GM18505 (cell line): Measurements from ENCODE around the gene ZNF567.
"Not testable (repeated sequence)": the region's sequence is repeated elsewhere in the genome, so short reads cannot be mapped to it uniquely, and the experiment has no call there.

Experiments
- ATAC-seq: cut with Tn5 transposase; IDR thresholded peaks from one replicate; pipeline ENCODE4 v1.9.1; 2021; ENCODE audit not compliant: unreplicated experiment
- POLR2A ChIP-seq: IDR thresholded peaks from 4 replicates; pipeline ENCODE4 v1.6.1; 2011; ENCODE audit warnings: borderline replicate concordance; ENCODE audit not compliant: insufficient read depth, insufficient read length; ENCODE audit errors: extremely low read depth

ZNF567 gene

DNA sequence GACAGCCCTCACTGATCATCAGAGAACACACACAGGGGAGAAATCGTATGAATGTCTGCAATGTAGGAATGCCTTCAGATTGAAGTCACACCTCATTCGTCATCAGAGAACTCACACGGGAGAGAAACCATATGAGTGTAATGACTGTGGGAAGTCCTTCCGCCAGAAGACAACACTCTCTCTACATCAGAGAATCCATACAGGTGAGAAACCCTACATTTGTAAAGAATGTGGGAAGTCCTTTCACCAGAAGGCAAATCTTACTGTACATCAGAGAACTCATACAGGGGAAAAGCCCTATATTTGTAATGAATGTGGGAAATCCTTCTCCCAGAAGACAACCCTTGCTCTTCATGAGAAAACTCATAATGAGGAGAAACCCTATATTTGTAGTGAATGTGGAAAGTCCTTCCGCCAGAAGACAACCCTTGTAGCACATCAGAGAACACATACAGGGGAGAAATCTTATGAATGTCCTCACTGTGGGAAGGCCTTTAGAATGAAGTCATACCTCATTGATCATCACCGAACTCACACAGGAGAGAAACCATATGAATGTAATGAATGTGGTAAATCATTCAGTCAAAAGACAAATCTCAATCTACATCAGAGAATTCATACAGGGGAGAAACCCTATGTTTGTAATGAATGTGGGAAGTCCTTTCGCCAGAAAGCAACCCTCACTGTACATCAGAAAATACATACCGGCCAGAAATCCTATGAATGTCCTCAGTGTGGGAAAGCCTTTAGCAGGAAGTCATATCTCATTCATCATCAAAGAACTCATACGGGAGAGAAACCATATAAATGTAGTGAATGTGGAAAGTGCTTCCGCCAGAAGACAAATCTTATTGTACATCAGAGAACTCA is 32.5 kb downstream of the ZNF567 start:
- no peak for ATAC-seq
- no peak for TF ChIP-seq POLR2A

DNA sequence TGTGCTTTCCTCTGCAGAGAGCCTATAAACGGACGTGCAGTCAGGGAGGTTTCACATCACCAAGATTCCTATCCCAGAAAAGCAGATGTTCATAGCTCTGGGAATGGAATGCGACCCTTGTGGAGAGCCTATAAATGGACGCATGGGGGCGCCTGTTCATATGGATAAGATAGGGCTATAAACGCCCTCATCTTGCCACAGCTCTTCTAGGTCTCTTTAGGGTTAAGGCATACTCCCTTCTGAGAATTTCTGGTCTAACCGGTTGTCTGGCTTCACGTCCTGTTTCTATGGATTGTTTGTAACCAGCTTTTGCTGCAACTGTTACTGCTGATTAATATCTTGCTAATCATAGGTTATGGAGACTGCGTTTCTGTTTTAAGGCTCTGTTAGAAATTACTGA is 48.8 kb downstream of the ZNF567 start:
- ATAC-seq, result not testable (repeated sequence)

DNA sequence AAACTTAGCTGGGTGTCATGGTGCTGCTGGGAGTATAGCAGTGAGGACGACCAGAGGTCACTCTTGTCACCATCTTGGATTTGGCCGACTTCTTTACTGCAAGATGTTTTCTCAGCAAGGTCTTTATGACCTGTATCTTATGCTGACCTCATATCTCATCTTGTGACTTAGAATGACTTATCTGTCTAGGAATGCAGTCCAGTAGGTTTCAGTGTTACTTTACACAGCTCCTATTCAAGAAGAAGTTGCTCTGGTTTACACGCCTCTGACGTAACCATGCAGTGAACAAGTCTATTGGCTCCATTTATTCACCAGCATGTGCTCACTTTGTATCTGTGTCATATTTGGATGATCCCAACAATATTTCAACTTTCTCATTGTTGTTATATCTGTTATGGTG is 58.5 kb downstream of the ZNF567 start:
- no peak for ATAC-seq
- TF ChIP-seq POLR2A, result no peak

DNA sequence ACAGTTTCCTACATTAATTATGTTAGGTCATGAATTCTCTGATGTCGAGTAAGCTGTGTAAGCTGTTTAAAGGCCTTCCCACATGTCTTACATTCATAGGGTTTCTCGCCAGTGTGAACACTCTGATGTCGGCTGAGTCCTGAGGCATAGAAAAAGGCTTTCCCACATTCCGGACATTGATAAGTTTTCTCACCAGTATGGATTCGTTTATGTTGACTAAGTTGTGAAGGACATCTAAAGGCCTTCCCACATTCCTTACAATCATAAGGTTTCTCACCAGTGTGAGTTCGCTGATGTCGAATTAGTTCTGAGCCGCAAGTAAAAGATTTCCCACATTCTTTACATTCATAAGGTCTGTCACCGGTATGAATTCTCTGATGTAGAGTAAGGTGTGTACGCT is 60.3 kb downstream of the ZNF567 start:
- TF ChIP-seq POLR2A, result no peak
- ATAC-seq, result no peak

DNA sequence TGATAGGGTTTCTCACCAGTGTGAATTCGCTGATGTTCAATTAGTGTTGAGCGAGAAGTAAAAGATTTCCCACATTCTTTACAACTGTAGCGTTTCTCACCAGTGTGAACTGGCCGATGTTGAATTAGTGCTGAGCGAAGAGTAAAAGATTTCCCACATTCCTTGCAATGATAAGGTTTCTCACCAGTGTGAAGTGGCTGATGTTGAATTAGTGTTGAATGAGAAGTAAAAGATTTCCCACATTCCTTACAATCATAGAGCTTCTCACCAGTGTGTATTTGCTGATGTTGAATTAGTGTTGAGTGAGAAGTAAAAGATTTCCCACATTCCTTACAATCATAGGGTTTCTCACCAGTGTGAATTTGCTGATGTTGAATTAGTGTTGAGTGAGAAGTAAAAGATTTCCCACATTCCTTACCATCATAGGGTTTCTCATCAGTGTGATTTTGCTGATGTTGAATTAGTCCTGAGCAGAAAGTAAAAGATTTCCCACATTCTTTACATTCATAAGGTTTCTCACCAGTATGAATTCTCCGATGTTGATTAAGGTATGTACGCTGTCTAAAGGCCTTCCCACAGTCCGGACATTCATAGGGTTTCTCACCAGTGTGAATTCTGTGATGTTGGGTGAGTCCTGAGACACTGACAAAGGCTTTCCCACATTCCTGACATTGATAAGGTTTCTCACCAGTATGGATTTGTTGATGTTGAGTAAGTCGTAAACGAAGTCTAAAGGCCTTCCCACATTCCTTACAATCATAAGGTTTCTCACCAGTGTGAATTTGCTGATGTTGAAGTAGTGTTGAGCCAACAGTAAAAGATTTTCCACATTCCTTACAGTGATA is 61.2 kb downstream of the ZNF567 start:
- no peak for TF ChIP-seq POLR2A
- ATAC-seq, result no peak

DNA sequence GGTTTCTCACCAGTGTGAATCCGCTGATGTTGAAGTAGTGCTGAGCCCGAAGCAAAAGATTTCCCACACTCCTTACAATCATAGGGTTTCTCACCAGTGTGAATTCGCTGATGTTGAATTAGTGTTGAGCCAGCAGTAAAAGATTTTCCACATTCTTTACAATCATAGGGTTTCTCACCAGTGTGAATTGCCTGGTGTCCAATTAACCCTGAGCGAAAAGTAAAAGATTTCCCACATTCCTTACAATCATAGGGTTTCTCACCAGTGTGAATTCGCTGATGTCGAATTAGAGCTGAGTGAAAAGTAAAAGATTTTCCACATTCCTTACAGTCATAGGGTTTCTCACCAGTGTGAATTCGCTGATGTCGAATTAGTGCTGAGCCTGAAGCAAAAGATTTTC is 62.2 kb downstream of the ZNF567 start:
- ATAC-seq, result not testable (repeated sequence)

DNA sequence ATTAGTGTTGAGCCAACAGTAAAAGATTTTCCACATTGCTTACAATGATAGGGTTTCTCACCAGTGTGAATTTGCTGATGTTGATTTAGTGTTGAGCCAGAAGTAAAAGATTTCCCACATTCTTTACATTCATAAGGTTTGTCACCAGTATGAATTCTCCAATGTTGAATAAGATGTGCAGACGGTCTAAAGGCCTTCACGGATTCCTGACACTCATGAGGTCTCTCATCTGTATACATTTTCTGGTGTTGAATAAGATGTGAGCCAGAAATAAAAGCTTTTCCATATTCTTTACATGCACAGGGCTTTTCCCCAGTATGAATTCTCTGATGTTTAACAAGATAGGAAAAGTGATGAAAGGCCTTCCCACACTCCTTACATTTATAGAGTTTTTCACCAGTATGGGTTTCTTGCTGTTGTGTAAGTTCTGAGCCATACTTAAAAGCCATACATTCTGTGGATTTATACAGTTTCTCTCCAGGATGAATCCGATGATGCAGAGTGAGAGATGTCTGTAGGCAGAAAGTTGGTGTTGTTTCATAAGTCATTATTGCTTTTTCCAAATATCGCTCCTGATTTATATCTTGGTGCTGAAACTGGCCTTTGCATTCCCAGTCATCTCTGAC is 62.8 kb downstream of the ZNF567 start:
- ATAC-seq, result no peak
- no peak for TF ChIP-seq POLR2A
